ENCODE measurements around the gene MTMR3.

DNA sequence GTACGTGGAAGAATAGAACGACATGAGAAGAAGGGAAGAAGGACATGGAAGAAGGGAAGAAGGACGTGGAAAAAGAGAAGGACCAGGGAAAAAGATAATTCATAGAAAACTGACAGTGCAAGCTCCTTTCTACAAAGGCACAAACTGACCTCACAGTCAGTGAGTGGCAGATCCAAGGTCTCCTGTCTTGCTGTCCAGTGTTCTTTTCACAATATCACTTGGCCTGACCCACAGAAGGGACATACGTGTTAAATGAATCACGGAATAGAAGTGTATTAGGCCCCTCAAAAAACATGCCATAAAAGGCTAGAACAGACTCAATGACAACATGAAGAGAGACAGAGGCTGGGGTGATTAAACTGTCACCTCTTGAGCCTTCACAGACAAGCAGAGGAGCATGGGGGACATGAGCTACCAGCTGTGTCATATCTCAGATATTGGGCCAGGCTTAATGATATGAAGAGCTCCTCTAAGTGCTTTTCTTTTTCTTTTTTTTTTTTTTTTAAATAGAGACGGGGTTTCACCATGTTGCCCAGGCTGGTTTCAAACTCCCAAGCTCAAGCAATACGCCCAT lies 49.5 kb upstream of the MTMR3 start:
- TF ChIP-seq SP1 (IDR thresholded peaks at IDR 0.05; ENCODE audit: low read depth, low read length) (no peak), CTCF (IDR thresholded peaks at IDR 0.05; ENCODE audit: control extremely low read depth in 1 of 3, insufficient read depth in 1 of 3, low read depth in 1 of 3, low read length in 3 of 3) (no peak), CHD2 (IDR thresholded peaks at IDR 0.05; ENCODE audit: low read length) (no peak)
